Left ventricle myocardium inferior (tissue), 1 donor: ENCODE measurements around the gene PPM1G. TPM values are rescaled to one million over a fixed set of nuclear protein-coding genes. Genes with fewer than 3 reads are reported as not detected.

Source experiments
- DNase-seq: peaks from one replicate; pipeline ENCODE4 v3.0.0-alpha.2; 2020
- H3K27ac ChIP-seq: fragments of 200-600 bp; replicated peaks from 2 replicates; pipeline ENCODE4 v1.8.0; 2021
- H3K27me3 ChIP-seq: fragments of 200-600 bp; 2 replicates; pipeline ENCODE4 v1.8.0; 2021; ENCODE audit warnings: low read depth
- H3K36me3 ChIP-seq: fragments of 200-600 bp; 2 replicates; pipeline ENCODE4 v1.8.0; 2021
- H3K4me1 ChIP-seq: fragments of 200-600 bp; 2 replicates; pipeline ENCODE4 v1.8.0; 2021
- H3K4me3 ChIP-seq: fragments of 200-600 bp; 2 replicates; pipeline ENCODE4 v1.8.0; 2021; ENCODE audit warnings: mild to moderate bottlenecking, moderate library complexity
- H3K9me3 ChIP-seq: fragments of 200-600 bp; replicated peaks from 2 replicates; pipeline ENCODE4 v1.8.0; 2021
- CTCF ChIP-seq: fragments of 200-600 bp; IDR thresholded peaks from 2 replicates; pipeline ENCODE4 v1.8.0; 2021; ENCODE audit warnings: antibody characterized with exemption, mild to moderate bottlenecking, borderline replicate concordance
- intact Hi-C: fragments of 100-400 bp; cut with micrococcal nuclease; formaldehyde crosslinking; loops from one replicate; pipeline ENCODE4 v1.11.0; 2022
- total RNA-seq: library from RNA; stranded (reverse); fragmentation: NEBNext Ultra II Directional; extraction: Animal tissue kit (Norgen Biotek cat#: 25700); gene quantifications from one replicate; pipeline ENCODE4 v1.2.1, GENCODE V29; 2021
- donor health status: DM: no; HTN: yes; CAD: no; lungs with severe emphysema.

PPM1G gene
- total RNA-seq, 1 donor from 2014 or later = 34.4 TPM

DNA sequence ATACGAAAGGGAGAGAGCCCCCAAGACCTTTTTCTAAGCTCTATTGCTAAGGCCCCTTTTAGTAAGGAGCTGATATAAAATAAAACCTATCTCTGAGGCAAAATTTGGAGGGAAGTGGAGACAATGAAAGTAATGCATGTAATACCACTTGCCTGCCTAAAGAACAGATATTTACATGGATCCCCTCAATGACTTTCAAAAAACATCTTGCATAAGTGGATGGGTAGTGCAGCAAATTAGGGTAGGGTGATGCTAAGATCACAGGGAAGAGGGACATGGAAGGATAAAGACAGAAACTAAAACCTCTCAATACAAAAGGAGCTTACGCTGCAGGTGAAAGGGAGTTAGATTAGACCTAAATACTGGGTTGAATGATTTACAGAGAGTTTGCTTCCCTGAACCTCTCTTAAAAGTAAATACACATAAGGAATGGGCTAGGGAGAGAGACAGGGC is 30.0 kb downstream of the PPM1G start:
- intact Hi-C loops = no loop called here
- Histone ChIP-seq H3K36me3 (peaks cover 70% of the 10 kb centered on the region), H3K27ac (peak overlapping the region; percentile 94), H3K4me3 (peak overlapping the region; percentile 81), H3K9me3 (no peaks in the 10 kb centered on the region), H3K4me1 (peaks cover 36% of the 10 kb centered on the region), H3K27me3 (no peaks in the 10 kb centered on the region)
- TF ChIP-seq CTCF = no peak
- no peak for DNase-seq

- Histone ChIP-seq H3K27me3 (no peaks in the 10 kb centered on the region), H3K4me1 (peaks cover 36% of the 10 kb centered on the region), H3K9me3 (no peaks in the 10 kb centered on the region), H3K4me3 (peak overlapping the region; percentile 81), H3K27ac (no peak overlapping the region), H3K36me3 (peaks cover 70% of the 10 kb centered on the region)
- intact Hi-C loops = no loop called here
- no peak for DNase-seq
- no peak for TF ChIP-seq CTCF
Observed at GRCh38 chr2:27378809-27379290, 30.5 kb downstream of the PPM1G start.

- Histone ChIP-seq H3K27me3 (no peaks in the 10 kb centered on the region), H3K27ac (no peak overlapping the region), H3K4me3 (no peak overlapping the region), H3K9me3 (no peaks in the 10 kb centered on the region), H3K36me3 (peaks cover 70% of the 10 kb centered on the region), H3K4me1 (peaks cover 37% of the 10 kb centered on the region)
- intact Hi-C loops = no loop called here
- TF ChIP-seq CTCF = no peak
- no peak for DNase-seq
Observed at GRCh38 chr2:27378096-27378808, 31.1 kb downstream of the PPM1G start.

DNA sequence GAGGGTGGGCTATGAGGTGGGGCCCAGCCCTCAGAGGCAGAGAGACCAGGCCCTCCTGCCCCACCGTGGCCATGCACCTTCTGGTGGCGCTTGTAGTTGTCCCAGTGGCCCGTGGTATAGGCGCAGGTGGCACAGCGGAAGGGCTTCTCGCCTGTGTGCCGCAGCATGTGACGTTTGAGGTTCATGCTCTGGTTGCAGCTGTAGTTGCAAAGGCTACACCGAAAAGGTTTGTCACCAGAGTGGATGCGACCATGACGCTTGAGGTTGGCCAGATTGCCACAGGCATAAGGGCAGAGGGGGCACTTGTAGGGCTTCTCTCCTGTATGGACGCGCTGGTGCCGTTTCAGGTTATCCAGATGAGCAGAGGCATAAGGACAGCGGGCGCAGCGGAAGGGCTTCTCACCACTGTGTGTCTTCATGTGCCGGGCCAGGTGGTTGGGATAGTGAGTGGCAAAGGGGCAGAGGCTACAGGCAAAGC is 31.7 kb downstream of the PPM1G start:
- no peak for TF ChIP-seq CTCF
- peaks cover 43% of the 10 kb centered on the region for H3K4me1 ChIP-seq
- H3K9me3 ChIP-seq = no peaks in the 10 kb centered on the region
- peaks cover 70% of the 10 kb centered on the region for H3K36me3 ChIP-seq
- no peak overlapping the region for H3K4me3 ChIP-seq
- no peaks in the 10 kb centered on the region for H3K27me3 ChIP-seq
- no peak for DNase-seq
- no peak overlapping the region for H3K27ac ChIP-seq
- intact Hi-C loops = no loop called here

- H3K36me3 ChIP-seq = peaks cover 66% of the 10 kb centered on the region
- H3K9me3 ChIP-seq = no peaks in the 10 kb centered on the region
- no peak for TF ChIP-seq CTCF
- no peak overlapping the region for H3K4me3 ChIP-seq
- H3K27me3 ChIP-seq = no peaks in the 10 kb centered on the region
- intact Hi-C loops = no loop called here
- H3K4me1 ChIP-seq = peaks cover 49% of the 10 kb centered on the region
- no peak for DNase-seq
- H3K27ac ChIP-seq = no peak overlapping the region
Observed at GRCh38 chr2:27376866-27377617, 32.3 kb downstream of the PPM1G start.
